HuH-7.5 (cell line): ENCODE data around the gene C17orf58.
A peak's percentile ranks its signal among the peaks of the same experiment; 100 is the strongest.
"Not testable (repeated sequence)": the region's sequence is repeated elsewhere in the genome, so short reads cannot be mapped to it uniquely, and the experiment has no call there.

Source experiments
- DNase-seq: peaks from one replicate; pipeline ENCODE4 v3.0.0; 2011; ENCODE audit warnings: low spot score

The C17orf58 gene

DNA sequence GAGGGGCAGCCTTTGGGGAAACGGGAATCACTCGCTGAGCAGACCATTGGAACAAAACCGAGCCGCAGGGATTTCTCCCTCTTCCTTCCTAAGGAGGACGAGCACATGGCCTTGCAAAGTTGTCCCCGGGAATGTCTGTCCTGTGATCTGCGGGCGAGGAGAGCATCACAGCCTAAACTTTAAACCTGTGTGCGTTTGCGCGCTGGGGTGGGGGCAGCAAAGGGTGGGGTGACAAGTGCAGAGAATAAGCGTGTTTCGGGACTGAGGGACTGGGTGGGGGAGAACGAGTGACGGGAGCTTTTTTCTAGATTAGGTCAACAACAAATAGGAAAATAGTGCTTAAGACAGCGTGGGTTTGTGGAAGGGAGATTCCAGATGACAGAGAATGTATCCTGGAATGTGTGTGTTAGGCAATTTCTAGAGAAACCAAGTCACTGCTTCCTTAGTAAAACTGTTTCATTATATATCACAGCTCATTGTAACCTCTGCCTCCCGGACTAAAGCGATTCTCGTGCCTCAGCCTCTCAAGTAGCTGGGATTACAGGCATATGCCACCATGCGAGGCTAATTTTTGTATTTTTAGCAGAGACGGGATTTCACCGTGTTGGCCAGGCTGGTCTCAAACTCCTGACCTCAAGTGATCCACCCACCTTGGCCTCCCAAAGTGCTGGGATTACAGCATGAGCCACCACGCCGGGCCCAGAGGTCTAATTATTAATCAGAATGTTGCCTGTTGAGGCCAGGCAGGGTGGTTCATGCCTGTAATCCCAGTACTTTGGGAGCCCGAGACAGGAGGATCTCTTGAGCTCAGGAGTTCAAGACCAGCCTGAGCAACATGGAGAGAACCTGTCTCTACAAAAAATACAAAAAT is at the start of gene C17orf58:
Gene C17orf58, minus strand, starts transcription at position 169 of the 871 bp plus-strand sequence. CDS start 271 bp downstream, outside the sequence.
- peak; percentile 35 for DNase-seq

DNA sequence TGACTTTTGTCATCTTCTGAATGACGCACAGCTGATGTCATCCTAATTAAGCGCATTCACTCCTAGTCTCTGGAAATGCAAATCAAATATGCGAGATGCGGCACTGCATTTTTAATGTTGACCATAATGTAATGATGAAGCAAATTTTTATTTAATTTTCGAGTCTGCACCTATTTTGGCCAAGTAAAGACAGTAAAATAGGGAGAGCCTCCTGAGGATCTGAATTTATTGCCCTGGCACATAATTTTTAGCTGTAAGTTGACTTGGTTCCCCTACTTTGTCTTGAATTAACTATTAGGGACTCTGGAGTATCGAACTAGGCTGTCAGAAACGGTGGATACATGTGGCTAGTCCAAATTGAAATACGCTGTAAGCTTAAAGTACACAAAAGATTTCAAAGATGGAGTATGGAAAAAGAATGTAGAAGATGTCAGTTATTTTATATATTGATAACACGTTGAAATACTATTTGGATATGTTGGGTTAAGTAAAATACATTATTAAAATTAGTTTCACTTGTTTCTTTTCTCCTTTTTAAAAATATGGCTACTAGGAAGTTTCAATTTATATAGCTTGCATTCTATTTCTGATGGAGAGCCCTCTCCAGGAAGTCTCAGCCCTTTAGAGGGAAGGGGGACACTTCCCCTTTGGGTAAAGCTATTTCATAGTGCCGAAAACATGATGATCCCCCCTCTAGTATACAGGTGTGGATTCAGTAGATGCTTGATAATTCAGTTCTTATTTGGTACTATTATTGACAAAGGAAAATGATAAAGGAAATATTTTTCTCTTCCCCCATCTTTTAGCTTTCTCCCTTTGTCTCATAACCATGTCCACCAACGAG is 40.3 kb upstream of the C17orf58 start:
- DNase-seq, result no peak

- DNase-seq, result peak; percentile 93
Measured at GRCh38 chr17:68035523-68036303, 39.4 kb upstream of the C17orf58 start, which contains the start of gene KPNA2. Gene KPNA2, plus strand, starts transcription at chr17:68035735. Its CDS starts 1,398 bp downstream, at chr17:68037133.

GRCh38 chr17:68035131-68035522 is 38.9 kb upstream of the C17orf58 start:
- DNase-seq, result peak; percentile 80

DNA sequence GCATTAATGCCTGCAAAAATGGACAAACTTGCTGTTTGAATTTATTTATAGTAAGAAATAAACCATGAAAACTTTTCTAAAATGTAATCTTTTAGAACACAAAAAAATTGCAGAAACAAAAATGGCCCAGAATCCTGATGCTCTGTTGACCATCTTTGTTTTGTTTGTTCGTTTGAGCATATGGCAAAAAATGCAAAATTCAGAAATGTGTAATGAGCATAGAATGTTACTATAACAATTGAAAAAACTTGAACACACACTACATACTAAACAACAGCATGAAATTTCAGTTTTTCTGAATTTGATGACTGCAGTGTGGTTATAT is 38.1 kb upstream of the C17orf58 start:
- no peak for DNase-seq

DNA sequence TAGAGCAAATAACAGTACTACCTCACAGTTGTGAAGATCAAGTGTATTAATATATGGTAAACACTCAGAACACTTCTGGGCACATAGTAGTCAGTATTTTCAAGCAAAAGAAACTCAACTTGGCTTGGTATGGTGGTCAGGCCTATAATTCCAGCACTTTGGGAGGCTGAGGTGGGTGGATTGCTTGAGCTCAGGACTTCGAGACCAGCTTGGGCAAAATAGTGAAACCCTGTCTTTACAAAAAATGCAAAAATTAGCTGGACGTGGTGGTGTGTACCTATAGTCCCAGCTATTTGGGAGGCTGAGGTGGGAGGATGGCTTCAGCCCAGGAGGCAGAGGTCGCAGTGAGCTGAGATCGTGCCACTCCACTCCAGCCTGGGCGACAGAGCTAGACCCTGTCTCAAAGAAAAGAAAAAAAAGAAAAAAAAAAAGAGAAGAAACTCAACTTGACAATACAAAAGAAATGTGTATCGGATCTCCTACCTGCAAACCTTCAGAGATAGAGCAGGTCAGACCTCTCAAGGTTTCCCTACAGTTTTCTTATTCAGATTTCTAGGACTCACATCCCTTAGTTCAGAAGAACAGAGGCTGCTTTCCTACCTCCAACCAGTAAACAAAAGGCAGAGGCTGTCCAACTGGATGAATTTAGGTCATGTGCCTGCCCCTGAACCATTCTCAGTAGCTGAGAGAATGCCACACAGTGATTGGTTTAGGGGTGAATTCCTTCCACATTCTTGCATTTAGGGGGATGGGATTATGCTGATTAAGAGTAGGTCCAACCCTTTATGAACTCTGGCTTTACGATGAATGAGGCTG is 37.6 kb upstream of the C17orf58 start:
- DNase-seq, result peak; percentile 22

- peak; percentile 56 for DNase-seq
Measured at GRCh38 chr17:68029512-68030215, 33.4 kb upstream of the C17orf58 start.

- DNase-seq, result not testable (repeated sequence)
Measured at GRCh38 chr17:68022547-68022946, 26.3 kb upstream of the C17orf58 start.

- DNase-seq, result no peak
Measured at GRCh38 chr17:68021963-68022362, 25.7 kb upstream of the C17orf58 start.

- DNase-seq, result not testable (repeated sequence)
Measured at GRCh38 chr17:68020791-68021190, 24.5 kb upstream of the C17orf58 start.

GRCh38 chr17:68020409-68020756 is 24.1 kb upstream of the C17orf58 start:
- peak; percentile 59 for DNase-seq

- peak; percentile 87 for DNase-seq
Measured at GRCh38 chr17:68019675-68020408, 23.6 kb upstream of the C17orf58 start.

GRCh38 chr17:68019336-68019674 is 23.0 kb upstream of the C17orf58 start:
- DNase-seq, result no peak

DNA sequence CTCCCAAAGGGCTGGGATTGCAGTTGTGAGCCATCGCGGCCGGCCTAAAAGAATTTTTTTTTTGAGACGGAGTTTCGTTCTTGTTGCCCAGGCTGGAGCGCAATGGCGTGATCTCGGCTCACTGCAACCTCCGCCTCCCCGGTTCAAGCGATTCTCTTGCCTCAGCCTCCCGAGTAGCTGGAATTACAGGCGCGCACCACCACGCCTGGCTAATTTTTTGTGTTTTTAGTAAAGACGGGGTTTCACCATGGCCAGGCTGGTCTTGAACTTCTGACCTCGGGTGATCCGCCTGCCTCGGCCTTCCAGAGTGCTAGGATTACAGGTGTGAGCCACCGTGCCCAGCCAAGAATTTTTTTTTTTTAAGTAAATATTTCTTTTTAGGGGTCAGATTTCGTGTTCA is 22.2 kb upstream of the C17orf58 start:
- not testable (repeated sequence) for DNase-seq

- DNase-seq, result no peak
Measured at GRCh38 chr17:68016838-68017237, 20.6 kb upstream of the C17orf58 start.

- no peak for DNase-seq
Measured at GRCh38 chr17:68015081-68015723, 18.9 kb upstream of the C17orf58 start.

DNA sequence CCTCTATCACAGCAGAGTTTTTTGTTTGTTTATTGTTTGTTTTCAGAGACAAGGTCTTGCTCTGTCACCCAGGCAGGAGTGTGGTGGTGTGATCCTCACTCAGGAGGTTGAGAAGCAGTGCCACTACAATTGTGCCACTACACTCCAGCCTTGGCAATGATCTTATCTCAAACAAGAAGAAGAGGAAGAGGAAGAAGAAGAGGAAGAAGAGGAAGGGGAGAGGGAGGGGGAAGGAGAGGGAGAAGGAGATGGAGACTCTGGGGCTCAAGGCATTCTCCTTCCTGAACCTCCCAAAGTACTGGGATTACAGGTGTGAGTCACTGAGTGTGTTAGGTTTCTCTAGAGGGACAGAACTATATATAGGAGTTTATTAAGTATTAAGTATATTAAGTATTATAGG is 17.1 kb upstream of the C17orf58 start:
- DNase-seq, result no peak

DNA sequence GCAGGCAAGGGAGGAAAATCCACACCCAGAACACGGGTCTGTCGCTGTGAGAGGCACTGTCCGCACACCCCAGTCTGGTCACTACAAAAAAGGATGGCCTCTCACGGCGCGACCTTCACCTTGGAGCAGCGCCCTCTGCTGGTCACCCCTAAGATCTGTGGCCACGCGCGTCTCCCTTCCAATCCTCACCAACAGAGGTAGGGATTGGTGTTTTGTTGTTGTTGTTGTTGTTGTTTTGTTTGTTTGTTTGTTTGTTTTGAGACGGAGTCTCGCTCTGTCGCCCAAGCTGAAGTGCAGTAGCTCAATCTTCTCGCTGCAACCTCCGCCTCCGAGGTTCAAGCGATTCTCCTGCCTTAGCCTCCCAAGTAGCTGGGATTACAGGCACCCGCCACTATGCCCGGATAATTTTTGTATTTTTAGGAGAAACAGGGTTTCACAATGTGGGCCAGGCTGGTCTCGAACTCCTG is 15.0 kb upstream of the C17orf58 start:
- peak; percentile 40 for DNase-seq

DNA sequence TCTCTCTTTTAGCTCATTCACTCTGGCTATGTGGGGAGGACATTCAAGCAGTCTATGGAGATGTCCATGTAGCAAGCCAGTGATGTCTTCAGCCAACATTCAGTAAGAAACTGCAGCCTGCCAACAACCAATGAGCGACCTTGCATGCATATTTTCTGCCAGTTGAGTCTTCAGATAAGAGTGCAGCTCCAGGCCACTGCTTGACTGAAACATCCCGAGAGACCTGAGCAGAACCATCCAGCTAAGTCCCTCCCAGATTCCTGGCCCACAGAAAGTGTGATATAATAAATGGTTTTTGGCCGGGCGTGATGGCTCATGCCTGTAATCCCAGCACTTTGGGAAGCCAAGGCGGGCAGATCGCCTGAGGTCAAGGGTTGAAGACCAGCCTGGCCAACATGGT is 10.5 kb upstream of the C17orf58 start:
- DNase-seq, result no peak
